ENCODE measurements around the gene ISM2. TPM values are rescaled to one million over a fixed set of nuclear protein-coding genes. Genes with fewer than 3 reads are reported as not detected.
A peak's percentile ranks its signal among the peaks of the same experiment; 100 is the strongest.

The ISM2 gene
- total RNA-seq, 2 experiments from 2014 or later = 0.74 to 0.94 TPM

DNA sequence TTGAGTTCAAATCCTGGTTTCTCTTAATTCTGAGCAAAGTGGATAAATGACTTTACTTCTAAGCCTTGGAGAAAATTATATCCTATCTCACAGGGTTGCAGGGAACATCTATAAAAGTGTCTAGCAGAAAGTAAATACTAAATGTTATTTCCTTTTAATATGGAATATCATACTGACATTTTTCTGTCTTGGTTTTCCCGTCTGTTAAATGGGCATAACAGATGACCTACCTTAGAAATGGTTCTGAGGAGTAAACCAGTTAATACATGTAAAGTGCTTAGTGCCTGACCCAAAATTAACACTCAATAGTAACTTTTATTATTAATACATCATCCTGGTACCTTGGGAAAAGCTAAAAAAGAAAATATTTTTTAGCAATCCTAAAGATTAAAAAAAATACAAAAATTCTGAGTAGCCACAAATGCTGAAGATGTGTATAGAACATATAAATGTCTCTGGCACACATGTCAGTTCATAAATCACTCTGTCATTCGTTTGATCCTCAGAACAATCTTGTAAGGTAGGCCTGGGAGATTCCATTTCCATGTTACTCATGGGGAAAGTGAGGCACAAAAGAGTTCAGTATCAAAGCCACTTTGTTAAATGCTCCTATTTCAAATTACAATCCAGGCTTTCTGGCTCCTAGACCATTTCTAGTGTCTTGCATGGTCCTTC is 42.5 kb downstream of the ISM2 start:
- CTCF ChIA-PET = no interaction called here
- DNase-seq (no peak), ATAC-seq (no peak)
- Mint-ChIP-seq H3K4me1 (ENCODE audit: low read depth) (peaks cover 36% of the 10 kb centered on the region), H3K9me3 (no peaks in the 10 kb centered on the region), H3K36me3 (ENCODE audit: low read depth) (peaks cover 33% of the 10 kb centered on the region), H3K27ac (peak overlapping the region; percentile 100), H3K27me3 (no peaks in the 10 kb centered on the region), H3K4me3 (peak overlapping the region; percentile 99)
- TF ChIP-seq, protein P1, sequence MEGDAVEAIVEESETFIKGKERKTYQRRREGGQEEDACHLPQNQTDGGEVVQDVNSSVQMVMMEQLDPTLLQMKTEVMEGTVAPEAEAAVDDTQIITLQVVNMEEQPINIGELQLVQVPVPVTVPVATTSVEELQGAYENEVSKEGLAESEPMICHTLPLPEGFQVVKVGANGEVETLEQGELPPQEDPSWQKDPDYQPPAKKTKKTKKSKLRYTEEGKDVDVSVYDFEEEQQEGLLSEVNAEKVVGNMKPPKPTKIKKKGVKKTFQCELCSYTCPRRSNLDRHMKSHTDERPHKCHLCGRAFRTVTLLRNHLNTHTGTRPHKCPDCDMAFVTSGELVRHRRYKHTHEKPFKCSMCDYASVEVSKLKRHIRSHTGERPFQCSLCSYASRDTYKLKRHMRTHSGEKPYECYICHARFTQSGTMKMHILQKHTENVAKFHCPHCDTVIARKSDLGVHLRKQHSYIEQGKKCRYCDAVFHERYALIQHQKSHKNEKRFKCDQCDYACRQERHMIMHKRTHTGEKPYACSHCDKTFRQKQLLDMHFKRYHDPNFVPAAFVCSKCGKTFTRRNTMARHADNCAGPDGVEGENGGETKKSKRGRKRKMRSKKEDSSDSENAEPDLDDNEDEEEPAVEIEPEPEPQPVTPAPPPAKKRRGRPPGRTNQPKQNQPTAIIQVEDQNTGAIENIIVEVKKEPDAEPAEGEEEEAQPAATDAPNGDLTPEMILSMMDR (IDR thresholded peaks at IDR 0.05) = no peak
- intact Hi-C loops (cut with micrococcal nuclease) = loop anchor here (2.0 to 5.0 kb wide), 4 partner anchors 79 to 251 kb away; partner anchors contain the start of genes ALKBH1, GSTZ1, POMT2 and SAMD15
- POLR2A ChIA-PET = interaction anchor here (0.7 kb wide), 1 partner anchor 93 kb away, joined by 3 read pairs; no protein-coding TSS in a partner anchor

DNA sequence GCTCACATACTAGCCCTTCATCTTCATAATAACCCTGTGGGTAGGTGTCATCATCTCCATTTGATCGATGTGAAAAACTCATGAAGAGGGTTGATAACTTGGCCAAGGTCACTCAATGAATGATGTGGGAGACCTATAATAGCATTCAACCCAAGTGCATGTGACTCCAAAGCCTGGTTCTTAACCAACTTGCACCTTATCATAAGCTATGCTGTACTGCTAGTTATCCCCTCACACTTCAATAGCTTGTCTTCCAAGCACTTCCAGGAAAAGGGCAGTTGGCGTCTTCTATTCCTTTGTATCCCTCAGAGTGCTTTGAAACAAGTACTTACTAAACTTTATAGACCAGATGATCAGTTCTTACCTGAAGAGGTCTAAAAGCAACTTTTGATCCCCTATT is 56.4 kb downstream of the ISM2 start:
- ChIA-PET CTCF (interaction anchor here (0.6 kb wide), 1 partner anchor 15 kb away, joined by 3 read pairs; the partner anchor contains the start of gene VIPAS39), POLR2A (no interaction called here)
- Mint-ChIP-seq H3K36me3 (ENCODE audit: low read depth) (peaks cover 15% of the 10 kb centered on the region), H3K4me3 (no peak overlapping the region), H3K27me3 (no peaks in the 10 kb centered on the region), H3K4me1 (ENCODE audit: low read depth) (no peaks in the 10 kb centered on the region), H3K9me3 (no peaks in the 10 kb centered on the region), H3K27ac (no peak overlapping the region)
- ATAC-seq (no peak), DNase-seq (no peak)
- intact Hi-C loops (cut with micrococcal nuclease) = no loop called here
- TF ChIP-seq, protein P1 (IDR thresholded peaks at IDR 0.05) = no peak

DNA sequence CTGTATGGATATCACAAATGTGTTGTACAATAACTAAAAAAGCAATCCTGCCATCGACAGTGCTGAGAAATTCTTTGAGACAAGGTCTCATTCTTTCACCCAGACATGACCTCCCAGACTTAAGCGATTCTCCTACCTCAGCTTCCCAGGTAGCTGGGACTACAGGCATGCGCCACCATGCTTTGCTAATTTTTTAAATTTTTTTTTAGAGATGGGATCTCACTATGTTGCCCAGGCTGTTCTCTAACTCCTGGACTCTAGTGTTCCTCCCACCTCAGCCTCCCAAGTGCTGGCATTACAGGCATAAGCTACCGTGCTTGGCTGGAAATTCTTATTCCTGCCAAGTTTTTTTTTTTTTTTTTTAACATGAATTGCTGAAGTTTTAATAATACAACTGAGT is 58.8 kb downstream of the ISM2 start:
- TF ChIP-seq, protein P1 (IDR thresholded peaks at IDR 0.05) = no peak
- DNase-seq (no peak), ATAC-seq (no peak)
- H3K4me1 Mint-ChIP-seq (ENCODE audit: low read depth) = no peaks in the 10 kb centered on the region
- H3K27ac Mint-ChIP-seq = no peak overlapping the region
- H3K36me3 Mint-ChIP-seq (ENCODE audit: low read depth) = peaks cover 21% of the 10 kb centered on the region
- intact Hi-C loops (cut with micrococcal nuclease) = no loop called here
- CTCF ChIA-PET = no interaction called here
- H3K27me3 Mint-ChIP-seq = no peaks in the 10 kb centered on the region
- H3K9me3 Mint-ChIP-seq = no peaks in the 10 kb centered on the region
- H3K4me3 Mint-ChIP-seq = no peak overlapping the region
- POLR2A ChIA-PET = no interaction called here

DNA sequence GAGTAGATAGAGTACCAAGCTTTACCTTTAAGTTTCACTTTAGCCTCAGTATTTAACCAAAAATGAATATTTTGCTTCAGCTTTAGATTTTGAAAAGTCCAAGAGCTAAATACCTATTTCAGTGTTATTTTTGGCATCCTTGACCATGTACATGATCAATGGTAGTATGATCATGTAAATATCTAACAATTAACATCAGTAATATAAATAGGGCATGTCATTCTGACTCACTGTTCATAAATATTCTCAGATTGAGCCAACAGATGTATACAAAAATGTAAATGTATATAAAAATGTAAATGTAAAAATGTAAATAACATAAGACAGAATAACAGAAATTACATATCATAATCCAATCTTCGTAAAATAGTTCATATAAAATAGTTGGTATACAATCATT is 60.0 kb downstream of the ISM2 start:
- intact Hi-C loops (cut with micrococcal nuclease) = no loop called here
- POLR2A ChIA-PET = no interaction called here

DNA sequence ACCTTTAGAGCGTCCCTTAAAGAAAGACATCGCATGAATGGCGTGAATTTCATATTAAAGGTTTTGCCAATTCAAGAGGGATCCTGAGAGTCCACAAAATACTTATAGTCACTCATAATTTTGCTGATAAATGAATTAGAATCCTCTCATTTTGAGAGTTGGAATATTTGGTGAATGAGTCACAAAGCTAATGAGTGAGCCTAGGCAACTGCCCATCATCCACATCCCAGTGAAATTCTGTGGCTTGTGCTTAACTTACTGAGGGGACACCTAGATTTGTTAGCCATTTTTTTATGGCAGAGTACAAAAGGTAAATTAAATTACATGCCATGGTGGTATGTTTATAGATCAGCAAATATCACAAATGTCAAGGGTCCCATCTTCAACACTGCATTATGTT is 62.6 kb downstream of the ISM2 start:
- Mint-ChIP-seq H3K27ac (no peak overlapping the region), H3K36me3 (ENCODE audit: low read depth) (peaks cover 19% of the 10 kb centered on the region), H3K4me1 (ENCODE audit: low read depth) (no peaks in the 10 kb centered on the region), H3K4me3 (no peak overlapping the region), H3K9me3 (no peaks in the 10 kb centered on the region), H3K27me3 (no peaks in the 10 kb centered on the region)
- ATAC-seq (no peak), DNase-seq (no peak)
- intact Hi-C loops (cut with micrococcal nuclease) = no loop called here
- CTCF ChIA-PET = no interaction called here
- TF ChIP-seq, protein P1 (IDR thresholded peaks at IDR 0.05) = no peak
- POLR2A ChIA-PET = no interaction called here

More for the DNA sequence above, 60.0 kb downstream of the ISM2 start:
- no peak overlapping the region for H3K4me3 Mint-ChIP-seq
- H3K9me3 Mint-ChIP-seq = no peaks in the 10 kb centered on the region
- peaks cover 25% of the 10 kb centered on the region for H3K36me3 Mint-ChIP-seq (ENCODE audit: low read depth)
- TF ChIP-seq, protein P1 (IDR thresholded peaks at IDR 0.05) = no peak
- no peaks in the 10 kb centered on the region for H3K27me3 Mint-ChIP-seq
- no peak overlapping the region for H3K27ac Mint-ChIP-seq
- no peak for DNase-seq
- CTCF ChIA-PET = interaction anchor here (0.9 to 1.1 kb wide), 2 partner anchors 15 to 84 kb away, joined by 3 read pairs; no protein-coding TSS in a partner anchor
- no peaks in the 10 kb centered on the region for H3K4me1 Mint-ChIP-seq (ENCODE audit: low read depth)
- ATAC-seq = no peak

All from activated CD8-positive, alpha-beta T cell treated with anti-CD3 and anti-CD28 coated beads for 36 hours (primary cell).